ENCODE measurements around the gene C6orf52. TPM values are rescaled to one million over a fixed set of nuclear protein-coding genes. Genes with fewer than 3 reads are reported as not detected.

The C6orf52 gene
- total RNA-seq, 2 experiments from 2014 or later: not detected

DNA sequence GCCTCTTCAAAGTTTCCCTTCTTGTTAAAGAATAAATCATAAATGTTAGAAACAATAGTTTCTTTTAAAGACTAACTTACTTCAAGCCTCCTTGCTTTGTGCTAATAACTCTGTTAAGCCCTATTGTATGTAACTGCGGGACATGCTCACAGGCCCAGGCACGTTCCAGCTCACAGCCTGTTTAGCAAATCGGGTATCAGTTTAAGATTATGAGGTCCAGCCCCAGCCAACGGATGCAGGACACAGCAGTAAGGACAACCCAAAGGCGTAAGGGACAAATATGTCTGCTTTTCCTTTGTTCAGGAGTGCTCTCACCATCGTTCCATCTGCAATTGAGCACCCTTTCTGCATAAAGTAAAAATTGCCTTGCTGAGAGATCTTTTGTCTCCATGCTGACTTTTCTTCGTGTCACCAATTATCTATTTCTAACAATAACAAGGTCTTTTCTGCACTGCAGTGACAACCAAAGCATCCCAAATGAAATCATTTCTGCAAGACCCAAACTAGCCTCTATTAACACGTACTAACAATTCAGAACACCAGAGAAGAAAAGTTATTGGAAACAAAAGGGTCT lies 1.4 kb downstream of the C6orf52 start:
- peak overlapping the region; percentile 100 for H3K27ac Mint-ChIP-seq

GRCh38 chr6:10690651-10691445 lies 3.6 kb downstream of the C6orf52 start:
- H3K4me3 ChIP-seq (ENCODE audit: low read length): no peak overlapping the region
- intact Hi-C loops (cut with DNase I, micrococcal nuclease): loop anchor here (5.0 to 10.0 kb wide), 4 partner anchors 111 to 844 kb away; partner anchors contain the start of genes TMEM170B (in 2 of the 2) and SMIM13 (in 1 of the 2)
- Mint-ChIP-seq H3K36me3 (ENCODE audit: low read depth) (peaks cover 15% of the 10 kb centered on the region), H3K4me3 (peak overlapping the region; percentile 12), H3K4me1 (ENCODE audit: low read depth) (peaks cover 26% of the 10 kb centered on the region), H3K27me3 (peaks cover 8% of the 10 kb centered on the region), H3K27ac (peak overlapping the region; percentile 5), H3K9me3 (no peaks in the 10 kb centered on the region)
- POLR2A ChIA-PET: no interaction called here
- H3K27me3 ChIP-seq (ENCODE audit: control insufficient read depth in 1 of 2, insufficient read depth in 2 of 2, low read length in 2 of 2): no peaks in the 10 kb centered on the region
- CTCF ChIA-PET: no interaction called here
- no peaks in the 10 kb centered on the region for H3K36me3 ChIP-seq (ENCODE audit: insufficient read depth, low read length)
- no peak overlapping the region for H3K27ac ChIP-seq (ENCODE audit: low read depth in 1 of 2, low read length in 2 of 2)
- no peak for TF ChIP-seq CTCF (IDR thresholded peaks at IDR 0.05)
- DNase-seq: no peak
- H3K9me3 ChIP-seq (ENCODE audit: control insufficient read depth in 1 of 2, insufficient read depth in 1 of 2, low read length in 2 of 2): no peaks in the 10 kb centered on the region
- ATAC-seq (ENCODE audit: poor library complexity): no peak
- peaks cover 18% of the 10 kb centered on the region for H3K4me1 ChIP-seq (ENCODE audit: insufficient read depth, low read length)

More for the DNA sequence above, 1.4 kb downstream of the C6orf52 start:
- H3K4me1 ChIP-seq (ENCODE audit: insufficient read depth, low read length): peaks cover 25% of the 10 kb centered on the region
- DNase-seq: no peak
- H3K4me1 Mint-ChIP-seq (ENCODE audit: low read depth): peaks cover 41% of the 10 kb centered on the region
- H3K9me3 Mint-ChIP-seq: no peaks in the 10 kb centered on the region
- ATAC-seq (ENCODE audit: poor library complexity): no peak
- POLR2A ChIA-PET: interaction anchor here (1.4 to 3.6 kb wide), 3 partner anchors 28 to 164 kb away, joined by 4 to 82 read pairs (median 40); partner anchors contain the start of genes TMEM14B and TMEM14C
- no peaks in the 10 kb centered on the region for H3K27me3 ChIP-seq (ENCODE audit: control insufficient read depth in 1 of 2, insufficient read depth in 2 of 2, low read length in 2 of 2)
- TF ChIP-seq CTCF (IDR thresholded peaks at IDR 0.05): no peak
- H3K36me3 ChIP-seq (ENCODE audit: insufficient read depth, low read length): peaks cover 4% of the 10 kb centered on the region
- intact Hi-C loops (cut with DNase I, micrococcal nuclease): loop anchor here (5.0 to 10.0 kb wide), 4 partner anchors 109 to 842 kb away; partner anchors contain the start of genes TMEM170B (in 2 of the 2) and SMIM13 (in 1 of the 2)
- H3K36me3 Mint-ChIP-seq (ENCODE audit: low read depth): peaks cover 24% of the 10 kb centered on the region
- H3K27me3 Mint-ChIP-seq: no peaks in the 10 kb centered on the region
- H3K4me3 Mint-ChIP-seq: peak overlapping the region; percentile 92
- H3K9me3 ChIP-seq (ENCODE audit: control insufficient read depth in 1 of 2, insufficient read depth in 1 of 2, low read length in 2 of 2): no peaks in the 10 kb centered on the region
- CTCF ChIA-PET: no interaction called here
- no peak overlapping the region for H3K4me3 ChIP-seq (ENCODE audit: low read length)
- H3K27ac ChIP-seq (ENCODE audit: low read depth in 1 of 2, low read length in 2 of 2): no peak overlapping the region

- POLR2A ChIA-PET: no interaction called here
- CTCF ChIA-PET: interaction anchor here (0.6 to 1.2 kb wide), 2 partner anchors 37 to 272 kb away, joined by 3 read pairs; no protein-coding TSS in a partner anchor
- Histone ChIP-seq H3K36me3 (ENCODE audit: insufficient read depth, low read length) (no peaks in the 10 kb centered on the region), H3K4me1 (ENCODE audit: insufficient read depth, low read length) (no peaks in the 10 kb centered on the region), H3K4me3 (ENCODE audit: low read length) (no peak overlapping the region), H3K9me3 (ENCODE audit: control insufficient read depth in 1 of 2, insufficient read depth in 1 of 2, low read length in 2 of 2) (no peaks in the 10 kb centered on the region), H3K27me3 (ENCODE audit: control insufficient read depth in 1 of 2, insufficient read depth in 2 of 2, low read length in 2 of 2) (no peaks in the 10 kb centered on the region), H3K27ac (ENCODE audit: low read depth in 1 of 2, low read length in 2 of 2) (no peak overlapping the region)
- H3K4me1 Mint-ChIP-seq (ENCODE audit: low read depth): peaks cover 13% of the 10 kb centered on the region
- no peaks in the 10 kb centered on the region for H3K9me3 Mint-ChIP-seq
- peaks cover 13% of the 10 kb centered on the region for H3K27me3 Mint-ChIP-seq
- no peak for TF ChIP-seq CTCF (IDR thresholded peaks at IDR 0.05)
- intact Hi-C loops (cut with DNase I, micrococcal nuclease): no loop called here
- H3K27ac Mint-ChIP-seq: no peak overlapping the region
- ATAC-seq (ENCODE audit: poor library complexity) (no peak), DNase-seq (no peak)
- no peak overlapping the region for H3K4me3 Mint-ChIP-seq
- H3K36me3 Mint-ChIP-seq (ENCODE audit: low read depth): no peaks in the 10 kb centered on the region
Observed at GRCh38 chr6:10687582-10687981, 6.8 kb downstream of the C6orf52 start.
